K562 (cell line): ENCODE data around the gene C10orf95. TPM values are rescaled to one million over a fixed set of nuclear protein-coding genes. Genes with fewer than 3 reads are reported as not detected.
A peak's percentile ranks its signal among the peaks of the same experiment; 100 is the strongest.
"Not testable (repeated sequence)": the region's sequence is repeated elsewhere in the genome, so short reads cannot be mapped to it uniquely, and the experiment has no call there.

Source experiments
- E2F3 ChIP-seq: fragments of 250-450 bp; sonication (Bioruptor Pico); IDR thresholded peaks from 2 replicates; pipeline ENCODE4 v1.4.0; 2020; ENCODE audit warnings: mild to moderate bottlenecking
- HBP1 ChIP-seq: fragments of 450-650 bp; formaldehyde crosslinking; IDR thresholded peaks from 2 replicates; pipeline ENCODE4 v1.4.0; 2022; ENCODE audit warnings: missing genetic modification characterization
- KLF13 ChIP-seq: fragments of 450-650 bp; IDR thresholded peaks from 2 replicates; pipeline ENCODE4 v1.6.1; 2016; ENCODE audit warnings: missing genetic modification characterization, low read depth, mild to moderate bottlenecking, missing compliant biosample characterization, moderate library complexity, borderline replicate concordance
- NFRKB ChIP-seq: fragments of 450-650 bp; IDR thresholded peaks from 2 replicates; pipeline ENCODE4 v1.6.1; 2016; ENCODE audit warnings: low read depth
- REST ChIP-seq, 2 experiments: fragments of 450-650 bp; formaldehyde crosslinking in 1 of 2; IDR thresholded peaks; 2 replicates each; pipeline versions ENCODE4 v1.4.0 to v1.6.1; 2014 to 2020; ENCODE audit warnings: mild to moderate bottlenecking in 2 of 2, borderline replicate concordance in 1 of 2, low read depth in 1 of 2
- TCFL5 ChIP-seq: fragments of 250-450 bp; sonication (Bioruptor Pico); conservative IDR thresholded peaks from 2 replicates; pipeline ENCODE4 v1.6.1; 2021; ENCODE audit warnings: mild to moderate bottlenecking, moderate library complexity, matching md5 sums
- TSHZ1 ChIP-seq: fragments of 250-450 bp; sonication (Bioruptor Pico); IDR thresholded peaks from 2 replicates; pipeline ENCODE4 v1.4.0; 2020; ENCODE audit warnings: mild to moderate bottlenecking, moderate library complexity
- ZNF324 ChIP-seq: fragments of 250-450 bp; sonication (Bioruptor Pico); IDR thresholded peaks from 2 replicates; pipeline ENCODE4 v1.4.0; 2020; ENCODE audit warnings: mild to moderate bottlenecking
- ZNF589 ChIP-seq: fragments of 200-800 bp; sonication (Bioruptor generic); IDR thresholded peaks from 2 replicates; pipeline ENCODE4 v1.6.1; 2016; ENCODE audit warnings: low read depth, missing genetic modification characterization, missing compliant biosample characterization
- polyA plus RNA-seq, 8 experiments: library from polyadenylated mRNA; depleted of rRNA in 4 of 8; stranded (reverse) in 5 of 8; unstranded in 3 of 8; fragments of >200 nt; fragmentation: Nextera tagmentation in 2 of 8; fragmentation: Illumina TruSeq in 1 of 8; extraction: Ambion mirVana in 2 of 8; extraction: Trizol in 1 of 8; gene quantifications; 2 replicates each; pipeline versions ENCODE4 v1.2.1 to v1.2.3, GENCODE V29; 2011 to 2014; ENCODE audit warnings: inconsistent platforms in 1 of 8, missing spikeins in 1 of 8
- total RNA-seq, 7 experiments: library from RNA; depleted of rRNA in 6 of 7; stranded (reverse); fragments of >200 nt in 6 of 7; fragmentation: Illumina TruSeq in 2 of 7; extraction: Trizol in 2 of 7; gene quantifications; 2 replicates each; pipeline versions ENCODE4 v1.2.1 to v1.2.3, GENCODE V29; 2011 to 2021; ENCODE audit warnings: low replicate concordance in 1 of 7

The C10orf95 gene
- total and polyA plus RNA-seq, 9 of the 15 experiments (the other 6 are each of a cell fraction or from before 2014, with no cell fraction given): 0.03 to 0.41 (median 0.17) TPM; not detected in 1

- not testable (repeated sequence) for TF ChIP-seq REST (IDR thresholded peaks at IDR 0.05; ENCODE audit: borderline replicate concordance)
- TF ChIP-seq REST (CRISPR knock-in tag; IDR thresholded peaks at IDR 0.05; ENCODE audit: low read depth) (peak; percentile 67; the same call in 1 of the 2 replicates), ZNF589 (CRISPR knock-in tag) (peak; percentile 91; the same call in 1 of the 2 replicates), E2F3 (CRISPR knock-in tag) (peak; percentile 95), KLF13 (tag) (peak; percentile 78; the same call in 1 of the 2 replicates), NFRKB (peak; percentile 14; the same call in 1 of the 2 replicates), TCFL5 (CRISPR knock-in tag) (peak; percentile 89), TSHZ1 (CRISPR knock-in tag) (peak; percentile 91), ZNF324 (CRISPR knock-in tag) (peak; percentile 65), HBP1 (CRISPR knock-in tag) (peak; percentile 96)
These were observed 3.5 kb upstream of the C10orf95 start (continued) for GRCh38 chr10:102454662-102455487.
